HG03064 (cell line): Measurements from ENCODE around the gene CCNJ.
A peak's percentile ranks its signal among the peaks of the same experiment; 100 is the strongest.

Source experiments
- ATAC-seq: cut with Tn5 transposase; IDR thresholded peaks from one replicate; pipeline ENCODE4 v1.9.1; 2021; ENCODE audit warnings: low read depth; ENCODE audit not compliant: unreplicated experiment

CCNJ gene

GRCh38 chr10:96053985-96054384 is 10.6 kb downstream of the CCNJ start:
- ATAC-seq: no peak

GRCh38 chr10:96056787-96057186 is 13.4 kb downstream of the CCNJ start:
- ATAC-seq: no peak

- ATAC-seq: no peak
Observed at GRCh38 chr10:96061232-96061631, 17.8 kb downstream of the CCNJ start.

- ATAC-seq: no peak
Observed at GRCh38 chr10:96072674-96073073, 29.3 kb downstream of the CCNJ start.

- ATAC-seq: no peak
Observed at GRCh38 chr10:96073722-96074121, 30.3 kb downstream of the CCNJ start.

- no peak for ATAC-seq
Observed at GRCh38 chr10:96074776-96075175, 31.4 kb downstream of the CCNJ start.

- no peak for ATAC-seq
Observed at GRCh38 chr10:96075977-96076376, 32.6 kb downstream of the CCNJ start.

- ATAC-seq: no peak
Observed at GRCh38 chr10:96077156-96077555, 33.8 kb downstream of the CCNJ start.

GRCh38 chr10:96082153-96082552 is 38.8 kb downstream of the CCNJ start:
- no peak for ATAC-seq

- ATAC-seq: no peak
Observed at GRCh38 chr10:96082748-96083147, 39.4 kb downstream of the CCNJ start.

GRCh38 chr10:96089116-96089515 is 45.7 kb downstream of the CCNJ start:
- no peak for ATAC-seq

GRCh38 chr10:96089670-96090462 is 46.5 kb downstream of the CCNJ start:
- peak; percentile 89 for ATAC-seq

GRCh38 chr10:96090463-96090800 is 47.0 kb downstream of the CCNJ start:
- no peak for ATAC-seq

GRCh38 chr10:96092999-96093767 is 49.8 kb downstream of the CCNJ start:
- no peak for ATAC-seq

GRCh38 chr10:96093948-96094347 is 50.6 kb downstream of the CCNJ start:
- no peak for ATAC-seq

- no peak for ATAC-seq
Observed at GRCh38 chr10:96096958-96097357, 53.6 kb downstream of the CCNJ start.

GRCh38 chr10:96097865-96098264 is 54.5 kb downstream of the CCNJ start:
- ATAC-seq: no peak

GRCh38 chr10:96107623-96108038 is 64.2 kb downstream of the CCNJ start:
- ATAC-seq: no peak
